Measurements from ENCODE around the gene TRPM2.

DNA sequence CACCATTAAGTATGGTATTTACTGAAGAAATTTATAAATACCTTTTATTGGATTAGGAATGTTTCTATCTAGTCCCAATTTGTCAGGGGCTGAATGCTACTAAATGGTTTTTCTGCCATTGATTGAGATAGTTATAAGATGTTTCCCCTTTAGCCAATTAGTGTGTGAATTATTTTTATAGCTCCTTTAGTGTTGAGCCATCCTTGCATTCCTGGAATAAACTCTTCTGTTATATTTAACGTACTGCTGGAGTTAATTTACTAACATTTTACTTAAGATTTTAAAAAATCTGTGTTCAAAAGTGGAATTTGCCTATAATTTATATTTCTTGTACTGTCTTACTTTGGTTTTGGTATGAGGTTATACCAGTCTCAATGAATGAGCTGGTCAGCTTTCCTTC lies 76.5 kb downstream of the TRPM2 start:
- TF ChIP-seq, protein P1, sequence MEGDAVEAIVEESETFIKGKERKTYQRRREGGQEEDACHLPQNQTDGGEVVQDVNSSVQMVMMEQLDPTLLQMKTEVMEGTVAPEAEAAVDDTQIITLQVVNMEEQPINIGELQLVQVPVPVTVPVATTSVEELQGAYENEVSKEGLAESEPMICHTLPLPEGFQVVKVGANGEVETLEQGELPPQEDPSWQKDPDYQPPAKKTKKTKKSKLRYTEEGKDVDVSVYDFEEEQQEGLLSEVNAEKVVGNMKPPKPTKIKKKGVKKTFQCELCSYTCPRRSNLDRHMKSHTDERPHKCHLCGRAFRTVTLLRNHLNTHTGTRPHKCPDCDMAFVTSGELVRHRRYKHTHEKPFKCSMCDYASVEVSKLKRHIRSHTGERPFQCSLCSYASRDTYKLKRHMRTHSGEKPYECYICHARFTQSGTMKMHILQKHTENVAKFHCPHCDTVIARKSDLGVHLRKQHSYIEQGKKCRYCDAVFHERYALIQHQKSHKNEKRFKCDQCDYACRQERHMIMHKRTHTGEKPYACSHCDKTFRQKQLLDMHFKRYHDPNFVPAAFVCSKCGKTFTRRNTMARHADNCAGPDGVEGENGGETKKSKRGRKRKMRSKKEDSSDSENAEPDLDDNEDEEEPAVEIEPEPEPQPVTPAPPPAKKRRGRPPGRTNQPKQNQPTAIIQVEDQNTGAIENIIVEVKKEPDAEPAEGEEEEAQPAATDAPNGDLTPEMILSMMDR (IDR thresholded peaks at IDR 0.05) = no peak
- TF ChIP-seq POLR2A (IDR thresholded peaks at IDR 0.05) = no peak
